ENCODE measurements around the gene GNMT. TPM values are rescaled to one million over a fixed set of nuclear protein-coding genes. Genes with fewer than 3 reads are reported as not detected.

GNMT gene
- polyA plus RNA-seq, 3 donors = 0.17 to 7.8 (median 0.31) TPM

DNA sequence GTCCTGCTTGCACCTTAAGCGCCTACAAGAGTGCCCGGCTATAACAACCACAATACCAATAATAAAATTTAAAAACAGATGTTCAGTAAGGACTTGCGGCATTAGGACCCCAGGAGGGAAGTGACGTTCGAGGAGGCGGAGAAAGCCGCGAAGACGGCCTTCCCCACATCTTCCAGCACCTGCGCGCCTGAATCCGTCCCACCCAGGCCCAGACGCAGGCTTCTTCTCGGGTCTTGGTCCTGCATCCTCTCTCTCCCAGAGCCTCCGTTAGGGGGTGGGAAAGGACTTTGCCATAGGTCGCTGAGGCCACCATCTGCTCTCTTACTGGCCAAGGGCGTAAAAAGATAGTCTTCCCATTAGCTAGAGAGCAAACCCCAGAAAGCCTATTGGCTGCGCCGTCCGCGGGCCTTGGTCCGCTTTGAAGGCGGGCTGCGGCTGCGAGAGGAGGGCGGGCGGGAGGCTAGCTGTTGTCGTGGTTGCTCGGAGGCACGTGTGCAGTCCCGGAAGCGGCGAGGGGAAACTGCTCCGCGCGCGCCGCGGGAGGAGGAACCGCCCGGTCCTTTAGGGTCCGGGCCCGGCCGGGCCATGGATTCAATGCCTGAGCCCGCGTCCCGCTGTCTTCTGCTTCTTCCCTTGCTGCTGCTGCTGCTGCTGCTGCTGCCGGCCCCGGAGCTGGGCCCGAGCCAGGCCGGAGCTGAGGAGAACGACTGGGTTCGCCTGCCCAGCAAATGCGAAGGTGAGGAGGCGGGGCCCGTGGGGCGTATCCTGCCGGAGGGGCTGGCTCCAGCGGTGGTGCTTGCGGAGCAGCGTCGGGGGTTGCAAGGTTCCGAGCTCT, 31.4 kb upstream of the GNMT start, which contains the start of gene CNPY3:
TSS of gene CNPY3 (plus strand) at position 495 of the 835 bp plus-strand sequence. CDS start at position 586, 91 bp downstream.
- H3K4me2 ChIP-seq (replicated peaks; ENCODE audit: extremely low read depth, low read length, poor library complexity, severe bottlenecking) = peak within 1 kb of the TSS; percentile 84
- TF ChIP-seq, protein P1, sequence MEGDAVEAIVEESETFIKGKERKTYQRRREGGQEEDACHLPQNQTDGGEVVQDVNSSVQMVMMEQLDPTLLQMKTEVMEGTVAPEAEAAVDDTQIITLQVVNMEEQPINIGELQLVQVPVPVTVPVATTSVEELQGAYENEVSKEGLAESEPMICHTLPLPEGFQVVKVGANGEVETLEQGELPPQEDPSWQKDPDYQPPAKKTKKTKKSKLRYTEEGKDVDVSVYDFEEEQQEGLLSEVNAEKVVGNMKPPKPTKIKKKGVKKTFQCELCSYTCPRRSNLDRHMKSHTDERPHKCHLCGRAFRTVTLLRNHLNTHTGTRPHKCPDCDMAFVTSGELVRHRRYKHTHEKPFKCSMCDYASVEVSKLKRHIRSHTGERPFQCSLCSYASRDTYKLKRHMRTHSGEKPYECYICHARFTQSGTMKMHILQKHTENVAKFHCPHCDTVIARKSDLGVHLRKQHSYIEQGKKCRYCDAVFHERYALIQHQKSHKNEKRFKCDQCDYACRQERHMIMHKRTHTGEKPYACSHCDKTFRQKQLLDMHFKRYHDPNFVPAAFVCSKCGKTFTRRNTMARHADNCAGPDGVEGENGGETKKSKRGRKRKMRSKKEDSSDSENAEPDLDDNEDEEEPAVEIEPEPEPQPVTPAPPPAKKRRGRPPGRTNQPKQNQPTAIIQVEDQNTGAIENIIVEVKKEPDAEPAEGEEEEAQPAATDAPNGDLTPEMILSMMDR (IDR thresholded peaks at IDR 0.05) = no peak
- intact Hi-C loops (cut with micrococcal nuclease) = no loop called here
- H3K4me1 Mint-ChIP-seq = peaks cover 53% of the 10 kb centered on the region
- peak within 1 kb of the TSS; percentile 98 to 100 (median 99) for H3K27ac Mint-ChIP-seq
- peaks cover 38% of the 10 kb centered on the region for H4K20me1 ChIP-seq (ENCODE audit: insufficient read depth, low read length)
- no peaks in the 10 kb centered on the region for H3K9me3 ChIP-seq (replicated peaks in 1 of 2; ENCODE audit: control insufficient read depth in 1 of 2, insufficient read depth in 1 of 2, low read length in 2 of 2)
- H3K4me1 ChIP-seq (ENCODE audit: control insufficient read depth in 1 of 2, insufficient read depth in 2 of 2, low read length in 2 of 2) = peaks cover 57 to 66% of the 10 kb centered on the region in 2 donors
- peaks cover 43% of the 10 kb centered on the region for H3K79me2 ChIP-seq (ENCODE audit: insufficient read depth, low read length)
- no peaks in the 10 kb centered on the region for H3K9me3 Mint-ChIP-seq
- peaks cover 1 to 3% (median 2%) of the 10 kb centered on the region in 3 donors for H3K27me3 Mint-ChIP-seq (ENCODE audit: low read depth in 3 of 3)
- DNase-seq = peak; percentile 94 to 96 (median 95)
- peaks cover 15 to 25% of the 10 kb centered on the region in 2 donors for H3K36me3 Mint-ChIP-seq
- under 1% methylated on average over 55 of the region's 63 CpGs for WGBS (ENCODE audit: insufficient coverage)
- H3K36me3 ChIP-seq (replicated peaks in 1 of 2; ENCODE audit: control insufficient read depth in 1 of 2, insufficient read depth in 2 of 2, low read length in 2 of 2) = peaks cover 10 to 11% of the 10 kb centered on the region in 2 donors
- peak within 1 kb of the TSS; percentile 93 to 97 for H3K27ac ChIP-seq (ENCODE audit: low read depth in 1 of 2, low read length in 2 of 2)
- no peaks in the 10 kb centered on the region for H3K27me3 ChIP-seq (ENCODE audit: control insufficient read depth in 2 of 2, insufficient read depth in 2 of 2, low read length in 2 of 2)
- peak within 1 kb of the TSS; percentile 75 for H2AFZ ChIP-seq (ENCODE audit: insufficient read depth, low read depth, low read length, poor library complexity, severe bottlenecking)
- H3K4me3 Mint-ChIP-seq = peak within 1 kb of the TSS; percentile 99
- peak within 1 kb of the TSS; percentile 92 for H3K9ac ChIP-seq (ENCODE audit: insufficient read depth, low read length, poor library complexity, severe bottlenecking)
- H3K4me3 ChIP-seq (replicated peaks in 1 of 3; ENCODE audit: low read depth in 2 of 3, low read length in 3 of 3) = peak within 1 kb of the TSS; percentile 72 to 99 (median 86)

DNA sequence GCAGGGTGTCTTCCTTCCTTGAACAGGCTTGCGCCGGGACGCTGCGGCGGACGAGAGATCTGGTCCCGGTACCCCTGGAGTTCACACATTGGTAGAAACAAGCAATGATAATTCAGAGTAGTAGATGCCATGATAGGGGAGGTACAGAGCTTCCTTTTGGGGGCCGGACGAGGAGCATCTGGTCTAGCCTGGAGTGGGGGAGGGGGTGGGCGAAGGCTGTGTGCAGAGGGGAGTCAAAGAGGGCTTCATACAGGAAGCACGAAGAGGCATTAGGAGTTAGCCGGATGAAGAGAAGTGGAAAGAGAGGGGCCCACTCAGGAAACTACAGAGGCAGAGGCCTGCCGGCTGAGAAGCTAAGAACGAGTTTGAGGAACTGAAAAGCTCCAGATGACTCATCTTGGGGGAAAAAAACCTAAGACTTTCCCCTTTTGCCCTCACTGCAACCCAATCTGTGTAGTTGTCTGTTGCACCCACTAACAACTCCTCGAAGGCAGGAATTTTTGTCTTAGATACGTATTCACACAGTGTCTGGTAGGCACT, 30.7 kb upstream of the GNMT start:
- peaks cover 62 to 70% of the 10 kb centered on the region in 2 donors for H3K4me1 ChIP-seq (ENCODE audit: control insufficient read depth in 1 of 2, insufficient read depth in 2 of 2, low read length in 2 of 2)
- peaks cover 50% of the 10 kb centered on the region for H3K79me2 ChIP-seq (ENCODE audit: insufficient read depth, low read length)
- peaks cover 17% of the 10 kb centered on the region in 2 donors for H3K36me3 ChIP-seq (replicated peaks in 1 of 2; ENCODE audit: control insufficient read depth in 1 of 2, insufficient read depth in 2 of 2, low read length in 2 of 2)
- H3K4me1 Mint-ChIP-seq = peaks cover 59% of the 10 kb centered on the region
- TF ChIP-seq, protein P1 (IDR thresholded peaks at IDR 0.05) = no peak
- H3K27me3 Mint-ChIP-seq (ENCODE audit: low read depth in 3 of 3) = peaks cover 1 to 3% (median 2%) of the 10 kb centered on the region in 3 donors
- H4K20me1 ChIP-seq (ENCODE audit: insufficient read depth, low read length) = peaks cover 45% of the 10 kb centered on the region
- DNase-seq = peak; percentile 84 to 95 (median 93)
- peak overlapping the region; percentile 84 for H3K4me2 ChIP-seq (replicated peaks; ENCODE audit: extremely low read depth, low read length, poor library complexity, severe bottlenecking)
- H2AFZ ChIP-seq (ENCODE audit: insufficient read depth, low read depth, low read length, poor library complexity, severe bottlenecking) = peak overlapping the region; percentile 75
- H3K9me3 Mint-ChIP-seq = no peaks in the 10 kb centered on the region
- WGBS (ENCODE audit: insufficient coverage) = 0% methylated on average over 9 of the region's 16 CpGs
- H3K27ac ChIP-seq (ENCODE audit: low read depth in 1 of 2, low read length in 2 of 2) = peak overlapping the region; percentile 93 to 97
- H3K27me3 ChIP-seq (ENCODE audit: control insufficient read depth in 2 of 2, insufficient read depth in 2 of 2, low read length in 2 of 2) = no peaks in the 10 kb centered on the region
- peak overlapping the region; percentile 99 for H3K4me3 Mint-ChIP-seq
- H3K4me3 ChIP-seq (replicated peaks in 1 of 3; ENCODE audit: low read depth in 2 of 3, low read length in 3 of 3) = peak overlapping the region; percentile 72 to 99 (median 86)
- H3K27ac Mint-ChIP-seq = peak overlapping the region; percentile 98 to 100 (median 99)
- H3K36me3 Mint-ChIP-seq = peaks cover 22 to 32% of the 10 kb centered on the region in 2 donors
- peak overlapping the region; percentile 92 for H3K9ac ChIP-seq (ENCODE audit: insufficient read depth, low read length, poor library complexity, severe bottlenecking)
- intact Hi-C loops (cut with micrococcal nuclease) = loop anchor here (5.0 kb wide), 3 partner anchors 47 to 242 kb away; partner anchors contain the start of genes PEX6 (in 1 of the 2), SRF (in 1 of the 2) and TBCC (in 1 of the 2)
- no peaks in the 10 kb centered on the region for H3K9me3 ChIP-seq (replicated peaks in 1 of 2; ENCODE audit: control insufficient read depth in 1 of 2, insufficient read depth in 1 of 2, low read length in 2 of 2)
